ENCODE results near the gene GALNT9. TPM values are rescaled to one million over a fixed set of nuclear protein-coding genes. Genes with fewer than 3 reads are reported as not detected.

Gene GALNT9
- polyA plus RNA-seq, 3 donors, result not detected

- Histone ChIP-seq H3K9ac (ENCODE audit: insufficient read depth, low read length, poor library complexity, severe bottlenecking) (no peak overlapping the region), H3K27me3 (ENCODE audit: control insufficient read depth in 2 of 2, insufficient read depth in 2 of 2, low read length in 2 of 2) (peaks cover 0 to 32% of the 10 kb centered on the region in 2 donors), H3K79me2 (ENCODE audit: insufficient read depth, low read length) (no peaks in the 10 kb centered on the region), H3K4me2 (replicated peaks; ENCODE audit: extremely low read depth, low read length, poor library complexity, severe bottlenecking) (no peak overlapping the region), H3K36me3 (replicated peaks in 1 of 2; ENCODE audit: control insufficient read depth in 1 of 2, insufficient read depth in 2 of 2, low read length in 2 of 2) (no peaks in the 10 kb centered on the region), H3K4me1 (ENCODE audit: control insufficient read depth in 1 of 2, insufficient read depth in 2 of 2, low read length in 2 of 2) (no peaks in the 10 kb centered on the region), H2AFZ (ENCODE audit: insufficient read depth, low read depth, low read length, poor library complexity, severe bottlenecking) (no peak overlapping the region), H4K20me1 (ENCODE audit: insufficient read depth, low read length) (no peaks in the 10 kb centered on the region), H3K9me3 (replicated peaks in 1 of 2; ENCODE audit: control insufficient read depth in 1 of 2, insufficient read depth in 1 of 2, low read length in 2 of 2) (peaks cover 0 to 7% of the 10 kb centered on the region in 2 donors), H3K4me3 (replicated peaks in 1 of 3; ENCODE audit: low read depth in 2 of 3, low read length in 3 of 3) (no peak overlapping the region), H3K27ac (ENCODE audit: low read depth in 1 of 2, low read length in 2 of 2) (no peak overlapping the region)
- intact Hi-C loops (cut with micrococcal nuclease), result no loop called here
- 91% methylated on average over 24 of the region's 28 CpGs for WGBS (ENCODE audit: insufficient coverage)
- Mint-ChIP-seq H3K9me3 (peaks cover 0 to 5% (median 0%) of the 10 kb centered on the region in 7 donors), H3K4me3 (no peak overlapping the region), H3K4me1 (peaks cover 10% of the 10 kb centered on the region), H3K27me3 (ENCODE audit: low read depth in 3 of 3) (peaks cover 44 to 61% (median 46%) of the 10 kb centered on the region in 3 donors), H3K36me3 (no peaks in the 10 kb centered on the region), H3K27ac (no peak overlapping the region)
- TF ChIP-seq CTCF (IDR thresholded peaks at IDR 0.05), result no peak
- no peak for DNase-seq
These were observed 4.3 kb downstream of the GALNT9 start for GRCh38 chr12:132324841-132325732.

GRCh38 chr12:132324173-132324572, 5.2 kb downstream of the GALNT9 start:
- DNase-seq, result no peak
- Mint-ChIP-seq H3K27me3 (ENCODE audit: low read depth in 3 of 3) (peaks cover 43 to 57% (median 44%) of the 10 kb centered on the region in 3 donors), H3K27ac (no peak overlapping the region), H3K36me3 (no peaks in the 10 kb centered on the region), H3K4me3 (no peak overlapping the region), H3K9me3 (peaks cover 0 to 5% (median 0%) of the 10 kb centered on the region in 7 donors), H3K4me1 (peaks cover 10% of the 10 kb centered on the region)
- Histone ChIP-seq H3K27ac (ENCODE audit: low read depth in 1 of 2, low read length in 2 of 2) (no peak overlapping the region), H3K4me3 (replicated peaks in 1 of 3; ENCODE audit: low read depth in 2 of 3, low read length in 3 of 3) (no peak overlapping the region), H2AFZ (ENCODE audit: insufficient read depth, low read depth, low read length, poor library complexity, severe bottlenecking) (no peak overlapping the region), H3K27me3 (ENCODE audit: control insufficient read depth in 2 of 2, insufficient read depth in 2 of 2, low read length in 2 of 2) (peaks cover 0 to 29% of the 10 kb centered on the region in 2 donors), H3K79me2 (ENCODE audit: insufficient read depth, low read length) (no peaks in the 10 kb centered on the region), H3K4me2 (replicated peaks; ENCODE audit: extremely low read depth, low read length, poor library complexity, severe bottlenecking) (no peak overlapping the region), H3K36me3 (replicated peaks in 1 of 2; ENCODE audit: control insufficient read depth in 1 of 2, insufficient read depth in 2 of 2, low read length in 2 of 2) (no peaks in the 10 kb centered on the region), H3K4me1 (ENCODE audit: control insufficient read depth in 1 of 2, insufficient read depth in 2 of 2, low read length in 2 of 2) (no peaks in the 10 kb centered on the region), H3K9me3 (replicated peaks in 1 of 2; ENCODE audit: control insufficient read depth in 1 of 2, insufficient read depth in 1 of 2, low read length in 2 of 2) (peaks cover 0 to 7% of the 10 kb centered on the region in 2 donors), H3K9ac (ENCODE audit: insufficient read depth, low read length, poor library complexity, severe bottlenecking) (no peak overlapping the region), H4K20me1 (ENCODE audit: insufficient read depth, low read length) (no peaks in the 10 kb centered on the region)
- intact Hi-C loops (cut with micrococcal nuclease), result no loop called here
- 95% methylated on average over 41 of the region's 42 CpGs for whole genome bisulfite sequencing (ENCODE audit: insufficient coverage)
- no peak for TF ChIP-seq CTCF (IDR thresholded peaks at IDR 0.05)
